GM18519 (cell line): Measurements from ENCODE around the gene MAST3.
"Not testable (repeated sequence)": the region's sequence is repeated elsewhere in the genome, so short reads cannot be mapped to it uniquely, and the experiment has no call there.

Experiments
- ATAC-seq: cut with Tn5 transposase; IDR thresholded peaks from one replicate; pipeline ENCODE4 v1.9.1; 2021; ENCODE audit warnings: mild to moderate bottlenecking, moderate library complexity; ENCODE audit not compliant: unreplicated experiment, low FRiP score

The MAST3 gene

DNA sequence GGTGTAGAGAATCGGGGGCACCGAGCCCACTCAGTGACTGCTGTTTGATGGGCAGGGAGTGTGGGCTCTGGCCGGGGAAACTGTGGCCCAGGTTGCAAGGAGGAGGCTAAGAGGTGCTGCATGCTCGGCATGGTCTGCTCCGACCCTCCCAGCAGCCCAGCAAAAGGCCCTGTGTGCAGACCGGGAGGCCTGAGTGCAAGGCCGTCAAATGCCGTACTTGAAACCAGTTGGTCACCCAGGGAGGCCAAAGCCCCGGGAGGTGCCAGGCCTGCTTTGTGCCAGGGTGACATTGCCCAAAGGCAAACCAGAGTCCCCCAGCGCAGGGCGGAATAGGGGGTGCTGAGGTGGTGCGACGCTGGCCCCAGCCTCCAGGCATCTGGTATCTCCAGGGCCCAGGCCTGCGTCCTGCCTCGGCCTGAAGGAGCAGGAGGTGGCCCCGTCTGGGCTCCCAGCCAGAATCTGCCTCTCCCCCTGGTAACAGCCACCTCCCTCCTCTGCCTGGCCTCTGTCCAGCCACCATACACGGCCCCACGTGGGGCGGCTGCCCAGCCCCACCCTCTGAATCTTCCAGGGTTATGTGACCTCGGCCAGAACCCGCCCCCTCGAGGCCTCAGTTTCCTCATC is 59.4 kb downstream of the MAST3 start:
- ATAC-seq = no peak

DNA sequence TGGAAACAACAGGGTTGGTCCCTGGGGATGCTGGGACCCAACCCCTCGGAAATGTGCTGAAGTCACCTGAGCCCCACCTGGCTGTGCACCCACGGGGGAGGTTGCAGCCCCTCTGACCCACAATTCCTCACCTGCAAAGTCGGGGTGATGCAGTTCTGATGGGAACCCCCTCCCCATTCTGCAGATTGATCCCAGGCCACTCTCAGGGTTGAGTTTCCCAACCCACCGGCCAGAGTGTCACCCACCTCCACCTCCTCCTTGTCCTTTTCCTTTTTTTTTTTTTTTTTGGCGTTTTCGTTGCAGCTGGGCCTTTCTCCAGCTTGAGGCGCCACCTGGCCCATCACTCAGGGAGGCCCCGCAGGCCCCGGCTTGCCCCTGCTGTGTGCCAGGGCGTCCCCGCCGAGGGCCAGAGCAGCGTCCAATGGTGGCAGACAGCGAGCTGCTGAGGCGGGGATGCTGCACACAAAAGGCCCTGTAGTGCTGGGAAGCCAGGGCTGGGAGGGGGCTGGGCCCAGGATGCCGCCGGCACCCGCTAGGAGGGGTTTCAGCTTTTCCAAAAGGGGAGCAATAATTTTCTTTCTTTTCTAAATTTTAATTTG is 60.0 kb downstream of the MAST3 start:
- ATAC-seq = no peak

DNA sequence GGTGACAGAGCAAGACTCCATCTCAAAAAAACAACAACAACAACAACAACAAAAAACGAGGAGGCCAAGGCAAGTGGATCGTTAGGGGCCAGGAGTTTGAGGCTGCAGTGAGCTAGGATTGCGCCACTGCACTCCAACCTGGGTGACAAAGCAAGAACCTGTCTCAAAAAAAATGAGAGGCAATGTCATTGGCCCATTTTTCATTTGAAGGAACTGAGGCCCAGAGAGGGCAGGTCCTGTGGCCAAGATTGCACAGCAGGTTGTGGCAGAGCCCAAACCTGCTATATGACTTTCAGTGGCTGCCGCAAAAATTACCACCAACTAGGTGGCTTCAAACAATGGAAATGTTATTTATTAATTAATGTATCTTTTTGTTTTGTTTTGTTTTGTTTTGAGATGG is 60.9 kb downstream of the MAST3 start:
- no peak for ATAC-seq

DNA sequence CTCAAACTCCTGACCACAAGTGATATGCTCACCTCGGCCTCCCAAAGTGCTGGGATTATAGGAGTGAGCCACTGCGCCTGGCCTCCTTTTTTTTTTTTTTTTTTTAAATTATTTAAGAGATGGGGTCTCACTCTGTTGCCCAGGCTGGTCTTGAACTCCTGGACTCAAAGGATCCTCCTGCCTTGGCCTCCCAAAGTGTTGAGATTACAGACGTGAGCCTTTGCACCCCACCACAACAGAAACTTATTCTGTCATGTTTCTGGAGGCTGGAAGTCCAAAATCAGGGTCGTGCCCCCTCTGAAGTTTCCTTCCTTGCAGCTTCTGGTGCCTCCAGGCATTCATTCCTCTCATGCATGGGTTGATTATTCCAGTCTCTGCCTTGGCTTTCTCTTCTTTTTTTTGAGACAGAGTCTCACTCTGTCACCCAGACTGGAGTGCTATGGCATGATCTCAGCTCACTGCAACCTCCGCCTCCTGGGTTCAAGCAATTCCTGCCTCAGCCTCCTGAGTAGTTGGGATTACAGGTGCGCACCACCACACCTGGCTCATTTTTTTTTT is 61.6 kb downstream of the MAST3 start:
- not testable (repeated sequence) for ATAC-seq

- no peak for ATAC-seq
These were observed 62.2 kb downstream of the MAST3 start for GRCh38 chr19:18159810-18160209.

DNA sequence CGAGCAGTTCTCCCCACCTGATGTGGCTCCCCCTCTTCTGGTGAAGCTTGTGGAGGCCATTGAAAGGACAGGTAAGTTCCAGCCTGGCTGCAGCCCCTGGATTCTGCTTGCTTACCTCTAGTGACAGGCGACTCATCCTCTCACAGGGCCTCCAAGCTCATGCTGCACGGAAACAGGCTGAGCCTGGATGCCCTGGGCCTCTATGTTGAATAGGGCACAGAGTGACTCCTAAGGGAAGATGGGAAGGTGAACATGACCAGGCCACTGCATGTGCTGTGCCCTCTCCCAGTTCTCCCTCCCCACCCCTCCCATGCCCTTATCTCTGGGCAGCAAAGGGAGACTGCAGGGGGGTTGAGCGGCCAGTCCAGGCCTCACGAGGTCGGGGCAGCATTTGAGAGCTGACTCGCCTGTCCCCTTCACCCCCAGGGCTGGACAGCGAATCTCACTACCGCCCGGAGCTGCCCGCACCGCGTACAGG is 63.0 kb downstream of the MAST3 start:
- ATAC-seq = no peak

- ATAC-seq = no peak
These were observed 63.5 kb downstream of the MAST3 start for GRCh38 chr19:18160971-18161635.

GRCh38 chr19:18161636-18162002 is 64.0 kb downstream of the MAST3 start:
- no peak for ATAC-seq

GRCh38 chr19:18164072-18164471 is 66.5 kb downstream of the MAST3 start:
- no peak for ATAC-seq

GRCh38 chr19:18165794-18166544 is 68.4 kb downstream of the MAST3 start:
- no peak for ATAC-seq

GRCh38 chr19:18167011-18167410 is 69.4 kb downstream of the MAST3 start:
- no peak for ATAC-seq

DNA sequence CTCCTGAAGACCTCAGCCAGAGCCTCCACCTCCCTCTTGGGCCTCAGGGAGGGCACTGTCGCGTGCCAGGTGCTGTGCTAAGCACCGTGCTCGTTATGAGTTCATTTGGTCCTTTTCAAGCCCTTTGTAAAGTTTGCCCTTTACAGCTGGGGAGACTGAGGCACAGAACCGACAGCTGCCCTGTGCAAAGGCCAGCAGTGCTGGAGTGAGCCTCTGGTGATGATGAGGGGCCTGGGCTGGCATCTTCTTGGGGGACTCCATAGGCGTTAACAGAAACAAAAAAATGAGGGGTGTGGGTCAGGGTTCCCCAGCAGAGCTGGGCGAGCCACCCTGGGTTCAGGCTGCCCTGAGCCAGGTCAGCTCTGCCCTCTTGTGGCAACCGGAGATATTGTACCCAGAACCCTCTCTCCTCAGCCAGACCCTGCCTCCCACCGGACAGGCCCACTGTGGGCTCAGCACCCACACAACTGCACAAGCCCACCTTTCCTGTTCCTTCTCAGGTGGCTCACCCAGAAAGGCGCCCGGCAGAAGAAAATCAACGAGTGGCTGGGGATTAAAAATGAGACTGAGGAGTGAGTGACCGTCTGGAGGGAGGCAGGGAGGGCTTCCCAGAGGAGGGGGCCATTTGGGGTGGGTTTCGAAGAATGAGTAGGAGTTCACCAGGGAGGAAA is 70.5 kb downstream of the MAST3 start:
- no peak for ATAC-seq

DNA sequence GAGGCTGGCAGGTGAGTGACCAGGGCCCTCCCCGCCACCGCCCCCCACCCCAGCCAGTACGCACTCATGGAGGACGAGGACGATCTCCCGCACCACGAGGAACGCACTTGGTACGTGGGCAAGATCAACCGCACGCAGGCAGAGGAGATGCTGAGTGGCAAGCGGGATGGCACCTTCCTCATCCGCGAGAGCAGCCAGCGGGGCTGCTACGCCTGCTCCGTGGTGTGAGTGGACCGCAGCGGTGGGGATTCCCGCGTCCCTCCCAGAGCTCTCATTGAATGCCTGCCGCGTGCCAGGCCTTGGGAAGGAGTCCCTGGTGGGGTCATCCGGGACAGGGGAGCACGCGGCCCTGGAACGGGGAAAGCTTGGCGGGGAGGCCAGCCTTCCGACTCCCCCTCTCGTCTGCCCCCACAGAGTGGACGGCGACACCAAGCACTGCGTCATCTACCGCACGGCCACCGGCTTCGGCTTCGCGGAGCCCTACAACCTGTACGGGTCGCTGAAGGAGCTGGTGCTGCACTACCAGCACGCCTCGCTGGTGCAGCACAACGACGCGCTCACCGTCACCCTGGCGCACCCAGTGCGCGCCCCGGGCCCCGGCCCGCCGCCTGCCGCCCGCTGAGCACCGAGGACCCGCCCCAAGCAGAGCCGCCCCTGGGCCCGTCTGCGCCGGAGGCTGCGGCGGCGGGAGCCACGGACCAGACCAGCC is 71.2 kb downstream of the MAST3 start:
- no peak for ATAC-seq

DNA sequence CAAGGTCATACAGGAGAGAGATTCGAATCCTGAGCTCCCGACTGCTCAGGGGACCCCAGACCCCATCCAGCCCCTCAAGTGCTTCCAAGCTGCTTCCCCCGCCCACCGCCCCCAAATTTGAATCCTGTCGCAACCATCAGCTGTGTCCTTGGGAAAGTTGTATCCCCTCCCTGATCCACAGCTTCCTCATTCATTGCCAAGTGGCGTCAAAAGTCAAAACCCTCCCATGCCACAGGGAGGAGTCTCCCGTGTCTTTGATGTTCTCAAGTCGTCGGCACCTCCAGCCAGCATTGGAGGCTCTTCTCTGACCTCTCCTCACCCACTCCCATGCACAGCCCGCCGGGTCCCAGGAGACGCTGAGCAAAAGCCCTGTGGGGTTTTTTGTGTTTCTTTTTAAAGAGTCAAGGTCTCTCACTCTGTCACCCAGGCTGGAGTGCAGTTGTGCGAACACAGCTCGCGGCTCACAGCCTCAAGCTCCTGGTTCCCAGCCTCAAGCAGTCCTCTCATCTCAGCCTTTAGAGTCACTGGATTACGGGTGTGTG is 73.2 kb downstream of the MAST3 start:
- no peak for ATAC-seq

- ATAC-seq = no peak
These were observed 74.2 kb downstream of the MAST3 start for GRCh38 chr19:18171605-18172327.

DNA sequence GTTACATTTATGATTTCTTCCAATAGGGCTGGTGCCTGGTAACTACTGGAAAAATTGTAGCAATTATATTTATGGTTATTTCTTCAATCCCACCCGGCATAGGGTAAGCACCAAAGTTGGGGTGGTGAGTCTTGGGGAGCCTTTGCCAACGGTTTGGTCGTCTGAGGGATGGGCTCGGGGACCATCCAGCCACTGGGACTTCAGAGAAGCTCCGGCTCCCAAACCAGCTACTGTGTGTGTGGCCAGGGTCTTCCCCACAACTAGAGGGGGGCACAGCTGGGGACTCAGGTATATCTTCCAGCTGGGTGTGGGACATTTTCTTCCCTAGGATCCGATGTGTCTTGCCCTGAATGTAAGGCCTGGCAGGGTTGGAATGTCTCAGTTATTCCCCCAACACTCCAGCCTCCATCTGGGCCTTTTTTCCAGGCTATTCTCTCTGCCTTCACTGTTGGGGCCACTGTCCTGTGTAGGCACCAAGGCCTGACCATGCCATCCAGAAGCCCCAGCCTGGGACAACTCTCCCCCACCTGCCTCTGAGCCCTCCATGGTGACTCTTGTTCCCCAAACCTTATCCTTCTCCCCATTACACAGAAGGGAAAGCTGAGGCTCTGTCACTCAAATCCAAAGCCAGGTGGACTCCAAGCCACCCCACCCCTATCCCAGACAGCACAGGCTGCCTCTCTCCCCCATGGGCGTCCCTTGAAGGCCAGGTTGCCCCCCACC is 74.9 kb downstream of the MAST3 start:
- no peak for ATAC-seq

- ATAC-seq = no peak
These were observed 75.5 kb downstream of the MAST3 start for GRCh38 chr19:18173054-18173571.
